HEK293 (cell line): ENCODE measurements around the gene ANKRD39.

Source experiments
- CTCF ChIA-PET: fragments of 350-600 bp; formaldehyde crosslinking; extraction: SDS; loops from one replicate; lab custom pipeline; 2021; ENCODE audit warnings: antibody characterized with exemption; lab: Yijun Ruan, JAX
- POLR2A ChIA-PET: fragments of 300-600 bp; formaldehyde crosslinking; extraction: SDS; loops from one replicate; lab custom pipeline; 2020; ENCODE audit warnings: antibody characterized with exemption, inconsistent platforms; lab: Yijun Ruan, JAX
- H3K27ac ChIP-seq: fragments of 200-500 bp; sonication (Bioruptor generic); 2 replicates; pipeline ENCODE4 v1.5.1; 2014; ENCODE audit warnings: low read depth, low read length, control low read depth, inconsistent platforms; ENCODE audit errors: extremely low read depth
- H3K36me3 ChIP-seq, 2 experiments: fragments of 200-500 bp in 1 of 2; sonication (Bioruptor generic) in 1 of 2; 1 replicate in 1 of 2; 2 replicates in 1 of 2; pipeline ENCODE4 v1.5.1; 2014 to 2017; ENCODE audit warnings: inconsistent platforms in 2 of 2, low read length in 2 of 2; ENCODE audit not compliant: control insufficient read depth in 2 of 2, insufficient read depth in 1 of 2
- H3K4me1 ChIP-seq: fragments of 200-500 bp; sonication (Bioruptor generic); 2 replicates; pipeline ENCODE4 v1.5.1; 2014; ENCODE audit warnings: mild to moderate bottlenecking, low read length, inconsistent platforms; ENCODE audit not compliant: control insufficient read depth, insufficient read depth
- H3K4me3 ChIP-seq: 2 replicates; pipeline ENCODE4 v1.5.1; 2011; ENCODE audit warnings: low read depth, mild to moderate bottlenecking, control low read depth, low read length, moderate library complexity
- H3K9me3 ChIP-seq: fragments of 200-500 bp; sonication (Bioruptor generic); 2 replicates; pipeline ENCODE4 v1.5.1; 2014; ENCODE audit warnings: low read depth, low read length, inconsistent platforms; ENCODE audit not compliant: control insufficient read depth, insufficient read depth
- FEZF1 ChIP-seq: fragments of 450-650 bp; formaldehyde crosslinking; IDR thresholded peaks from 2 replicates; pipeline ENCODE4 v1.5.1; 2016; ENCODE audit warnings: missing biosample characterization, missing genetic modification characterization
- IKZF3 ChIP-seq: fragments of 450-650 bp; IDR thresholded peaks from 2 replicates; pipeline ENCODE4 v1.5.0; 2018; ENCODE audit warnings: missing biosample characterization, mild to moderate bottlenecking, missing genetic modification characterization, moderate library complexity
- KLF10 ChIP-seq: fragments of 450-650 bp; IDR thresholded peaks from 2 replicates; pipeline ENCODE4 v1.5.1; 2018; ENCODE audit warnings: missing biosample characterization, mild to moderate bottlenecking, missing genetic modification characterization
- KLF8 ChIP-seq: fragments of 450-650 bp; formaldehyde crosslinking; IDR thresholded peaks from 2 replicates; pipeline ENCODE4 v1.5.1; 2016; ENCODE audit warnings: missing biosample characterization, missing genetic modification characterization
- SALL2 ChIP-seq: fragments of 450-650 bp; formaldehyde crosslinking; IDR thresholded peaks from 2 replicates; pipeline ENCODE4 v1.5.0; 2017; ENCODE audit warnings: missing biosample characterization, mild to moderate bottlenecking, missing genetic modification characterization, borderline replicate concordance
- SP2 ChIP-seq: fragments of 450-650 bp; formaldehyde crosslinking; IDR thresholded peaks from 2 replicates; pipeline ENCODE4 v1.5.1; 2016; ENCODE audit warnings: missing biosample characterization, missing genetic modification characterization
- SP3 ChIP-seq: fragments of 450-650 bp; formaldehyde crosslinking; IDR thresholded peaks from 2 replicates; pipeline ENCODE4 v1.5.1; 2016; ENCODE audit warnings: missing biosample characterization, missing genetic modification characterization
- TRIM28 ChIP-seq: IDR thresholded peaks from 2 replicates; pipeline ENCODE4 v1.6.1; 2011; ENCODE audit warnings: low read length, control low read depth, borderline replicate concordance
- YY2 ChIP-seq: fragments of 450-650 bp; formaldehyde crosslinking; IDR thresholded peaks from 2 replicates; pipeline ENCODE4 v1.5.1; 2016; ENCODE audit warnings: missing biosample characterization, missing genetic modification characterization
- ZBTB26 ChIP-seq: fragments of 450-650 bp; formaldehyde crosslinking; optimal IDR thresholded peaks from 2 replicates; pipeline ENCODE3; 2016; ENCODE audit warnings: missing biosample characterization, mild to moderate bottlenecking, missing genetic modification characterization
- ZNF239 ChIP-seq: fragments of 450-650 bp; formaldehyde crosslinking; IDR thresholded peaks from 2 replicates; pipeline ENCODE4 v1.5.1; 2016; ENCODE audit warnings: missing biosample characterization, missing genetic modification characterization
- ZNF37A ChIP-seq: fragments of 450-650 bp; IDR thresholded peaks from 2 replicates; pipeline ENCODE4 v1.5.1; 2018; ENCODE audit warnings: missing biosample characterization, missing genetic modification characterization
- ZNF404 ChIP-seq: fragments of 450-650 bp; formaldehyde crosslinking; IDR thresholded peaks from 2 replicates; pipeline ENCODE4 v1.5.1; 2017; ENCODE audit warnings: missing biosample characterization, missing genetic modification characterization
- ZNF433 ChIP-seq: fragments of 450-650 bp; formaldehyde crosslinking; IDR thresholded peaks from 2 replicates; pipeline ENCODE4 v1.5.1; 2016; ENCODE audit warnings: missing biosample characterization, missing genetic modification characterization, low read depth
- ZNF488 ChIP-seq: fragments of 450-650 bp; formaldehyde crosslinking; IDR thresholded peaks from 2 replicates; pipeline ENCODE4 v1.5.1; 2016; ENCODE audit warnings: missing biosample characterization, missing genetic modification characterization
- ZNF510 ChIP-seq: fragments of 450-650 bp; formaldehyde crosslinking; IDR thresholded peaks from 2 replicates; pipeline ENCODE4 v1.5.1; 2018; ENCODE audit warnings: mild to moderate bottlenecking, missing genetic modification characterization, missing biosample characterization; ENCODE audit not compliant: insufficient replicate concordance
- ZNF596 ChIP-seq: fragments of 450-650 bp; IDR thresholded peaks from 2 replicates; pipeline ENCODE4 v1.5.0; 2018; ENCODE audit warnings: missing biosample characterization, mild to moderate bottlenecking, missing genetic modification characterization, moderate library complexity
- ZNF610 ChIP-seq: fragments of 450-650 bp; formaldehyde crosslinking; IDR thresholded peaks from 2 replicates; pipeline ENCODE4 v1.5.1; 2016; ENCODE audit warnings: missing biosample characterization, missing genetic modification characterization, borderline replicate concordance
- ZNF624 ChIP-seq: fragments of 450-650 bp; formaldehyde crosslinking; IDR thresholded peaks from 2 replicates; pipeline ENCODE4 v1.5.1; 2017; ENCODE audit warnings: missing biosample characterization, missing genetic modification characterization
- ZNF639 ChIP-seq: fragments of 450-650 bp; formaldehyde crosslinking; IDR thresholded peaks from 2 replicates; pipeline ENCODE4 v1.5.1; 2016; ENCODE audit warnings: missing biosample characterization, missing genetic modification characterization
- ZNF776 ChIP-seq: fragments of 450-650 bp; formaldehyde crosslinking; IDR thresholded peaks from 2 replicates; pipeline ENCODE4 v1.5.0; 2017; ENCODE audit warnings: missing biosample characterization, missing genetic modification characterization, borderline replicate concordance
- ZSCAN16 ChIP-seq: fragments of 450-650 bp; formaldehyde crosslinking; IDR thresholded peaks from 2 replicates; pipeline ENCODE4 v1.5.1; 2016; ENCODE audit warnings: missing biosample characterization, missing genetic modification characterization
- ZXDB ChIP-seq: fragments of 450-650 bp; formaldehyde crosslinking; IDR thresholded peaks from 2 replicates; pipeline ENCODE4 v1.5.1; 2016; ENCODE audit warnings: missing biosample characterization, missing genetic modification characterization

The ANKRD39 gene

GRCh38 chr2:96828874-96829273 lies 28.9 kb downstream of the ANKRD39 start:
- ChIA-PET POLR2A (interaction anchor here (0.5 to 1.4 kb wide), 2 partner anchors 9 to 16 kb away, joined by 3 read pairs; no protein-coding TSS in a partner anchor), CTCF (interaction anchor here (0.6 kb wide), 4 partner anchors 74 to 246 kb away, joined by 3 to 5 read pairs (median 4); no protein-coding TSS in a partner anchor)
- no peak overlapping the region for H3K4me3 ChIP-seq

GRCh38 chr2:96828436-96828835 lies 29.4 kb downstream of the ANKRD39 start:
- TF ChIP-seq ZXDB (tag by site-specific recombination), result no peak
- TF ChIP-seq, all 188 proteins: peak for 0
- Histone ChIP-seq H3K9me3 (no peaks in the 10 kb centered on the region), H3K27ac (no peak overlapping the region), H3K36me3 (peaks cover 24 to 89% of the 10 kb centered on the region in 2 experiments), H3K4me1 (peaks cover 8% of the 10 kb centered on the region), H3K4me3 (no peak overlapping the region)
- ChIA-PET POLR2A (interaction anchor here (0.5 to 1.4 kb wide), 3 partner anchors 9 to 16 kb away, joined by 3 read pairs; no protein-coding TSS in a partner anchor), CTCF (interaction anchor here (0.6 kb wide), 2 partner anchors 75 to 160 kb away, joined by 3 to 4 read pairs; no protein-coding TSS in a partner anchor)

More at GRCh38 chr2:96828874-96829273, 28.9 kb downstream of the ANKRD39 start:
- no peak for TF ChIP-seq ZNF433 (tag by site-specific recombination)
- no peak for TF ChIP-seq ZBTB26
- TF ChIP-seq ZNF624 (tag by site-specific recombination), result no peak
- TF ChIP-seq ZNF610, result no peak
- TF ChIP-seq SALL2, result no peak
- TF ChIP-seq KLF10 (tag by site-specific recombination), result no peak
- no peak for TF ChIP-seq ZNF37A
- no peak for TF ChIP-seq ZNF776 (tag by site-specific recombination)
- TF ChIP-seq ZNF510 (tag by site-specific recombination), result no peak
- TF ChIP-seq ZNF596 (tag by site-specific recombination), result no peak
- Histone ChIP-seq H3K27ac (no peak overlapping the region), H3K9me3 (no peaks in the 10 kb centered on the region), H3K36me3 (peaks cover 24 to 90% of the 10 kb centered on the region in 2 experiments), H3K4me1 (peaks cover 5% of the 10 kb centered on the region)

- Histone ChIP-seq H3K4me3 (no peak overlapping the region), H3K27ac (no peak overlapping the region), H3K4me1 (peaks cover 3% of the 10 kb centered on the region; the same call in 1 of the 2 replicates), H3K9me3 (no peaks in the 10 kb centered on the region), H3K36me3 (peaks cover 29 to 83% of the 10 kb centered on the region in 2 experiments)
- TF ChIP-seq ZNF610, result no peak
- no peak for TF ChIP-seq YY2 (tag by site-specific recombination)
- TF ChIP-seq ZSCAN16 (tag by site-specific recombination), result no peak
- no peak for TF ChIP-seq KLF8 (tag by site-specific recombination)
- TF ChIP-seq ZNF596 (tag by site-specific recombination), result no peak
- TF ChIP-seq SP3, result no peak
- TF ChIP-seq ZNF488 (tag by site-specific recombination), result no peak
- no peak for TF ChIP-seq ZNF239 (tag by site-specific recombination)
- TF ChIP-seq FEZF1 (tag by site-specific recombination), result no peak
- no peak for TF ChIP-seq ZNF404
- TF ChIP-seq ZNF639, result no peak
- no peak for TF ChIP-seq IKZF3
- no peak for TF ChIP-seq SP2 (tag by site-specific recombination)
- no peak for TF ChIP-seq TRIM28
- POLR2A ChIA-PET, result no interaction called here
- CTCF ChIA-PET, result no interaction called here
Observed at GRCh38 chr2:96826546-96827278, 31.1 kb downstream of the ANKRD39 start.
